HEK293 (cell line): ENCODE data around the gene LGALSL.
"Not testable (repeated sequence)": the region's sequence is repeated elsewhere in the genome, so short reads cannot be mapped to it uniquely, and the experiment has no call there.

Experiments
- CTCF ChIA-PET: fragments of 350-600 bp; formaldehyde crosslinking; extraction: SDS; loops from one replicate; lab custom pipeline; 2021; ENCODE audit warnings: antibody characterized with exemption; lab: Yijun Ruan, JAX
- POLR2A ChIA-PET: fragments of 300-600 bp; formaldehyde crosslinking; extraction: SDS; loops from one replicate; lab custom pipeline; 2020; ENCODE audit warnings: antibody characterized with exemption, inconsistent platforms; lab: Yijun Ruan, JAX
- H3K27ac ChIP-seq: fragments of 200-500 bp; sonication (Bioruptor generic); 2 replicates; pipeline ENCODE4 v1.5.1; 2014; ENCODE audit warnings: low read depth, low read length, control low read depth, inconsistent platforms; ENCODE audit errors: extremely low read depth
- H3K36me3 ChIP-seq, 2 experiments: fragments of 200-500 bp in 1 of 2; sonication (Bioruptor generic) in 1 of 2; 1 replicate in 1 of 2; 2 replicates in 1 of 2; pipeline ENCODE4 v1.5.1; 2014 to 2017; ENCODE audit warnings: inconsistent platforms in 2 of 2, low read length in 2 of 2; ENCODE audit not compliant: control insufficient read depth in 2 of 2, insufficient read depth in 1 of 2
- H3K4me1 ChIP-seq: fragments of 200-500 bp; sonication (Bioruptor generic); 2 replicates; pipeline ENCODE4 v1.5.1; 2014; ENCODE audit warnings: mild to moderate bottlenecking, low read length, inconsistent platforms; ENCODE audit not compliant: control insufficient read depth, insufficient read depth
- H3K4me3 ChIP-seq: 2 replicates; pipeline ENCODE4 v1.5.1; 2011; ENCODE audit warnings: low read depth, mild to moderate bottlenecking, control low read depth, low read length, moderate library complexity
- H3K9me3 ChIP-seq: fragments of 200-500 bp; sonication (Bioruptor generic); 2 replicates; pipeline ENCODE4 v1.5.1; 2014; ENCODE audit warnings: low read depth, low read length, inconsistent platforms; ENCODE audit not compliant: control insufficient read depth, insufficient read depth
- BCL11B ChIP-seq: fragments of 450-650 bp; formaldehyde crosslinking; IDR thresholded peaks from 2 replicates; pipeline ENCODE4 v1.5.1; 2016; ENCODE audit warnings: low read depth, missing biosample characterization, missing genetic modification characterization
- KLF1 ChIP-seq: fragments of 450-650 bp; formaldehyde crosslinking; IDR thresholded peaks from 2 replicates; pipeline ENCODE4 v1.5.1; 2016; ENCODE audit warnings: missing biosample characterization, missing genetic modification characterization
- MYNN ChIP-seq: fragments of 450-650 bp; formaldehyde crosslinking; IDR thresholded peaks from 2 replicates; pipeline ENCODE4 v1.5.1; 2016; ENCODE audit warnings: missing biosample characterization, missing genetic modification characterization, borderline replicate concordance
- PRDM1 ChIP-seq: fragments of 450-650 bp; formaldehyde crosslinking; IDR thresholded peaks from 2 replicates; pipeline ENCODE4; 2016; ENCODE audit warnings: missing biosample characterization, missing genetic modification characterization
- REST ChIP-seq: fragments of 450-650 bp; formaldehyde crosslinking; IDR thresholded peaks from 2 replicates; pipeline ENCODE4 v1.5.1; 2016; ENCODE audit warnings: missing biosample characterization, missing genetic modification characterization
- SCRT2 ChIP-seq: fragments of 450-650 bp; formaldehyde crosslinking; IDR thresholded peaks from 2 replicates; pipeline ENCODE4 v1.5.1; 2016; ENCODE audit warnings: missing biosample characterization, missing genetic modification characterization
- SETDB1 ChIP-seq: IDR thresholded peaks from one replicate; pipeline ENCODE4 v1.6.1; 2017; ENCODE audit warnings: mild to moderate bottlenecking, low read length, moderate library complexity, mixed read lengths; ENCODE audit not compliant: insufficient read length
- ZBTB1 ChIP-seq: fragments of 450-650 bp; formaldehyde crosslinking; IDR thresholded peaks from 2 replicates; pipeline ENCODE4 v1.5.1; 2016; ENCODE audit warnings: missing biosample characterization, missing genetic modification characterization
- ZBTB48 ChIP-seq: fragments of 450-650 bp; formaldehyde crosslinking; IDR thresholded peaks from 2 replicates; pipeline ENCODE4 v1.5.1; 2016; ENCODE audit warnings: missing biosample characterization, missing genetic modification characterization
- ZNF24 ChIP-seq: fragments of 450-650 bp; formaldehyde crosslinking; IDR thresholded peaks from 2 replicates; pipeline ENCODE4 v1.5.1; 2016; ENCODE audit warnings: missing biosample characterization, missing genetic modification characterization
- ZNF416 ChIP-seq: fragments of 450-650 bp; formaldehyde crosslinking; IDR thresholded peaks from 2 replicates; pipeline ENCODE4 v1.5.1; 2016; ENCODE audit warnings: missing biosample characterization, missing genetic modification characterization
- ZNF423 ChIP-seq: fragments of 450-650 bp; formaldehyde crosslinking; IDR thresholded peaks from 2 replicates; pipeline ENCODE4 v1.5.1; 2016; ENCODE audit warnings: missing biosample characterization, missing genetic modification characterization
- ZNF433 ChIP-seq: fragments of 450-650 bp; formaldehyde crosslinking; IDR thresholded peaks from 2 replicates; pipeline ENCODE4 v1.5.1; 2016; ENCODE audit warnings: missing biosample characterization, missing genetic modification characterization, low read depth
- ZNF571 ChIP-seq: fragments of 450-650 bp; formaldehyde crosslinking; IDR thresholded peaks from 2 replicates; pipeline ENCODE4 v1.5.0; 2017; ENCODE audit warnings: missing biosample characterization, missing genetic modification characterization
- ZNF670 ChIP-seq: fragments of 450-650 bp; formaldehyde crosslinking; IDR thresholded peaks from 2 replicates; pipeline ENCODE4 v1.5.1; 2016; ENCODE audit warnings: missing biosample characterization, missing genetic modification characterization, low read depth
- ZNF677 ChIP-seq: fragments of 450-650 bp; IDR thresholded peaks from 2 replicates; pipeline ENCODE4 v1.5.0; 2018; ENCODE audit warnings: missing biosample characterization, mild to moderate bottlenecking, missing genetic modification characterization, moderate library complexity
- ZNF701 ChIP-seq: fragments of 450-650 bp; formaldehyde crosslinking; IDR thresholded peaks from 2 replicates; pipeline ENCODE4 v1.5.1; 2016; ENCODE audit warnings: missing biosample characterization, missing genetic modification characterization
- ZNF707 ChIP-seq: fragments of 450-650 bp; formaldehyde crosslinking; IDR thresholded peaks from 2 replicates; pipeline ENCODE4 v1.5.1; 2016; ENCODE audit warnings: missing biosample characterization, missing genetic modification characterization
- ZNF776 ChIP-seq: fragments of 450-650 bp; formaldehyde crosslinking; IDR thresholded peaks from 2 replicates; pipeline ENCODE4 v1.5.0; 2017; ENCODE audit warnings: missing biosample characterization, missing genetic modification characterization, borderline replicate concordance
- ZSCAN30 ChIP-seq: fragments of 450-650 bp; IDR thresholded peaks from 2 replicates; pipeline ENCODE4 v1.5.1; 2018; ENCODE audit warnings: missing biosample characterization, mild to moderate bottlenecking, missing genetic modification characterization, moderate library complexity
- ZSCAN4 ChIP-seq: fragments of 450-650 bp; formaldehyde crosslinking; IDR thresholded peaks from 2 replicates; pipeline ENCODE4 v1.5.1; 2017; ENCODE audit warnings: missing biosample characterization, missing genetic modification characterization
- TF ChIP-seq, protein P1 (sequence below): fragments of 450-650 bp; formaldehyde crosslinking; optimal IDR thresholded peaks from 2 replicates; pipeline ENCODE3; 2016; ENCODE audit warnings: missing biosample characterization, mild to moderate bottlenecking, missing genetic modification characterization
- TF ChIP-seq, protein P2 (sequence below): fragments of 450-650 bp; formaldehyde crosslinking; IDR thresholded peaks from 2 replicates; pipeline ENCODE4 v1.5.1; 2016; ENCODE audit warnings: missing biosample characterization, missing genetic modification characterization

LGALSL gene

DNA sequence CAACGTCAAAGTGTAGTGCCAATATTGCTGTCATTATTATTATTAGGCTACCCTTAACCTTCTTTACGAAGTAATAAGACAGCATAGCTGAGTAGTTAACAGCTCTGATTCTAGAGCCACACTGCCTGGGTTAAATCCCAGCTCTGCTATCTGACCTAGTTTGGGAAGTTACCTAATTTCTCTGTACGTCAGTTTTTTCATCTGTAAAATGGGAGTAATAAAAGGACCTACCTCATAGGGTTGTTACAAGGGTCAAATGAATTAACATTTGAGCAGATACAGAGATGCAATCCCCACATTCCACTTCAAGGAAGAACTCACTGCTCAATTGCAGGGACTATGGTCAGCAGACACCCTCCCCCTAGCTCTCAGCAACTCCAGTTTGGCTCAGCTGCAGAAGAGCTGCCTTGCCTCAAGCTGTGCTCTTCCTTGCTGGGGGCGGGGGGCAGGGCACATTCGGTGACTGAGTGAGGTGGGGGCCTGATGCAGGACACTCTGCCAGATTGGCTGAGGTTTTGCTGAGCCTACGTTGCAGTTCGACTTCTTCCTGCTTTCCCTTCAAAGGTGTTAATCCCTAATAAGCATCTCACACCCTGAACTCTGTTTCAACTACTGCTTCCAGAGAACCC is 11.0 kb upstream of the LGALSL start:
- no peak overlapping the region for H3K27ac ChIP-seq
- no peak overlapping the region for H3K4me3 ChIP-seq
- peaks cover 14% of the 10 kb centered on the region for H3K4me1 ChIP-seq
- POLR2A ChIA-PET, result no interaction called here
- no peak for TF ChIP-seq ZNF433 (tag by site-specific recombination)
- TF ChIP-seq ZNF701 (tag by site-specific recombination), result no peak
- TF ChIP-seq ZSCAN30 (tag by site-specific recombination), result no peak
- no peak for TF ChIP-seq ZNF24 (tag by site-specific recombination)
- no peak for TF ChIP-seq ZBTB48 (tag by site-specific recombination)
- TF ChIP-seq ZNF677 (tag by site-specific recombination), result no peak
- no peak for TF ChIP-seq ZNF423 (tag by site-specific recombination)
- TF ChIP-seq ZSCAN4 (tag by site-specific recombination), result no peak
- no peak for TF ChIP-seq KLF1 (tag by site-specific recombination)
- no peak for TF ChIP-seq ZNF776 (tag by site-specific recombination)
- TF ChIP-seq, protein P1, sequence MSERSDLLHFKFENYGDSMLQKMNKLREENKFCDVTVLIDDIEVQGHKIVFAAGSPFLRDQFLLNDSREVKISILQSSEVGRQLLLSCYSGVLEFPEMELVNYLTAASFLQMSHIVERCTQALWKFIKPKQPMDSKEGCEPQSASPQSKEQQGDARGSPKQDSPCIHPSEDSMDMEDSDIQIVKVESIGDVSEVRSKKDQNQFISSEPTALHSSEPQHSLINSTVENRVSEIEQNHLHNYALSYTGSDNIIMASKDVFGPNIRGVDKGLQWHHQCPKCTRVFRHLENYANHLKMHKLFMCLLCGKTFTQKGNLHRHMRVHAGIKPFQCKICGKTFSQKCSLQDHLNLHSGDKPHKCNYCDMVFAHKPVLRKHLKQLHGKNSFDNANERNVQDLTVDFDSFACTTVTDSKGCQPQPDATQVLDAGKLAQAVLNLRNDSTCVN, result no peak
- no peak for TF ChIP-seq BCL11B
- H3K9me3 ChIP-seq, result no peaks in the 10 kb centered on the region
- no peaks in the 10 kb centered on the region for H3K36me3 ChIP-seq
- CTCF ChIA-PET, result interaction anchor here (0.6 kb wide), 1 partner anchor 39 kb away, joined by 3 read pairs; no protein-coding TSS in a partner anchor

DNA sequence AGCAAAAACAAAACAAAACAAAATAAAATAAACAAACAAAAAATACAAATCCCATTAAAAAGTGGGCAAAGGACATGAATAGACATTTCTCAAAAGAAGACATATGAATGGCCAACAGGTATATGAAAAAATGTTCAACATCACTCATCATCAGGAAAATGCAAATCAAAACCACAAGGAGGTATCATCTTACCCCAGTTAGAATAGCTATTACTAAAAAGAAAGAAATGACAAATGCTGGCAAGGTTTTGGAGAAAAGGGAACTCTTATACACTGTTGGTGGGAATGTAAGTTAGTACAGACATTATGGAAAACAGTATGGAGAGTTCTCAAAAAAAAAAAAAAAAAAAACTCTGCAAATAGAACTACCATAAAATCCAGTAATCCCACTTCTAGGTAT is 8.0 kb upstream of the LGALSL start:
- peak; percentile 69 for TF ChIP-seq SCRT2 (tag by site-specific recombination)
- TF ChIP-seq, protein P2, sequence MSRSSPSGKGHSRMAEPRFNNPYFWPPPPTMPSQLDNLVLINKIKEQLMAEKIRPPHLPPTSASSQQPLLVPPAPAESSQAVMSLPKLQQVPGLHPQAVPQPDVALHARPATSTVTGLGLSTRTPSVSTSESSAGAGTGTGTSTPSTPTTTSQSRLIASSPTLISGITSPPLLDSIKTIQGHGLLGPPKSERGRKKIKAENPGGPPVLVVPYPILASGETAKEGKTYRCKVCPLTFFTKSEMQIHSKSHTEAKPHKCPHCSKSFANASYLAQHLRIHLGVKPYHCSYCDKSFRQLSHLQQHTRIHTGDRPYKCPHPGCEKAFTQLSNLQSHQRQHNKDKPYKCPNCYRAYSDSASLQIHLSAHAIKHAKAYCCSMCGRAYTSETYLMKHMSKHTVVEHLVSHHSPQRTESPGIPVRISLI (tag by site-specific recombination), result 0 out of 2 replicates have a peak, but pooled peaks have one; percentile 28
- H3K9me3 ChIP-seq, H3K36me3 ChIP-seq, H3K4me1 ChIP-seq, H3K27ac ChIP-seq, H3K4me3 ChIP-seq: not testable (repeated sequence)
- POLR2A ChIA-PET, result interaction anchor here (0.6 kb wide), 2 partner anchors 183 to 304 kb away, joined by 3 read pairs; no protein-coding TSS in a partner anchor
- CTCF ChIA-PET, result interaction anchor here (0.6 to 2.3 kb wide), 2 partner anchors 42 to 116 kb away, joined by 3 to 9 read pairs; no protein-coding TSS in a partner anchor

- H3K4me1 ChIP-seq, result peaks cover 3% of the 10 kb centered on the region; the same call in 1 of the 2 replicates
- H3K27ac ChIP-seq, result no peak overlapping the region
- no peaks in the 10 kb centered on the region for H3K36me3 ChIP-seq
- ChIA-PET CTCF (interaction anchor here (0.9 to 2.4 kb wide), 2 partner anchors 40 to 48 kb away, joined by 3 to 10 read pairs; no protein-coding TSS in a partner anchor), POLR2A (no interaction called here)
- no peak for TF ChIP-seq MYNN (tag by site-specific recombination)
- no peak for TF ChIP-seq ZBTB1 (tag by site-specific recombination)
- no peak for TF ChIP-seq ZNF571 (tag by site-specific recombination)
- TF ChIP-seq ZNF707 (tag by site-specific recombination), result no peak
- TF ChIP-seq ZNF670 (tag by site-specific recombination), result no peak
- TF ChIP-seq SETDB1, result no peak
- no peak for TF ChIP-seq ZNF701 (tag by site-specific recombination)
- no peak for TF ChIP-seq PRDM1 (tag by site-specific recombination)
- TF ChIP-seq REST (tag by site-specific recombination), result no peak
- TF ChIP-seq ZNF416, result no peak
- no peaks in the 10 kb centered on the region for H3K9me3 ChIP-seq
- no peak overlapping the region for H3K4me3 ChIP-seq
Measured at GRCh38 chr2:64447317-64448040, 6.5 kb upstream of the LGALSL start.
